Measurements from ENCODE around the gene RDH5. TPM values are rescaled to one million over a fixed set of nuclear protein-coding genes. Genes with fewer than 3 reads are reported as not detected.

The RDH5 gene
- total and polyA plus RNA-seq, 2 of the 13 experiments (the other 11 are each of a cell fraction or from before 2014, with no cell fraction given), result 2.6 to 5.7 TPM

GRCh38 chr12:55715833-55716581 is 4.2 kb upstream of the RDH5 start, which contains the start of gene BLOC1S1 (continued):
- TF ChIP-seq FOXO1 (CRISPR knock-in tag; IDR thresholded peaks at IDR 0.05), result peak; percentile 30; the same call in 1 of the 2 replicates
- peak; percentile 55 for TF ChIP-seq FOSL2 (CRISPR knock-in tag; IDR thresholded peaks at IDR 0.05)
- TF ChIP-seq SOX5 (CRISPR knock-in tag; IDR thresholded peaks at IDR 0.05; ENCODE audit: borderline replicate concordance), result peak; percentile 45; the same call in 1 of the 2 replicates
- no peak for TF ChIP-seq HNRNPL (IDR thresholded peaks at IDR 0.05; ENCODE audit: low read depth, low read length)
- TF ChIP-seq MXD1 (CRISPR knock-in tag; IDR thresholded peaks at IDR 0.05), result no peak; the same call in 1 of the 2 replicates
- TF ChIP-seq ZUFSP (CRISPR knock-in tag; IDR thresholded peaks at IDR 0.05; ENCODE audit: borderline replicate concordance), result no peak
- no peak for TF ChIP-seq BCL3 (CRISPR knock-in tag; IDR thresholded peaks at IDR 0.05)
- TF ChIP-seq BATF2 (CRISPR knock-in tag; IDR thresholded peaks at IDR 0.05), result no peak
- peak; percentile 66; the same call in 1 of the 2 replicates for TF ChIP-seq KDM3A (CRISPR knock-in tag; IDR thresholded peaks at IDR 0.05; ENCODE audit: low read depth)
- no peak for TF ChIP-seq HES4 (CRISPR knock-in tag; IDR thresholded peaks at IDR 0.05; ENCODE audit: borderline replicate concordance)
- no peak for TF ChIP-seq REXO4 (CRISPR knock-in tag; IDR thresholded peaks at IDR 0.05; ENCODE audit: borderline replicate concordance)
- peak; percentile 90 for TF ChIP-seq SPEN (CRISPR knock-in tag; IDR thresholded peaks at IDR 0.05; ENCODE audit: low read depth)
- TF ChIP-seq ZNF562 (CRISPR knock-in tag; IDR thresholded peaks at IDR 0.05; ENCODE audit: borderline replicate concordance), result no peak
- TF ChIP-seq ZNF737 (CRISPR knock-in tag; IDR thresholded peaks at IDR 0.05; ENCODE audit: borderline replicate concordance), result 0 out of 2 replicates have a peak, but pooled peaks have one; percentile 43
- TF ChIP-seq HNF1A (IDR thresholded peaks at IDR 0.05; ENCODE audit: low read depth), result no peak
- peak; percentile 57; the same call in 1 of the 2 replicates for TF ChIP-seq HNF1A (CRISPR knock-in tag; IDR thresholded peaks at IDR 0.05; ENCODE audit: borderline replicate concordance)
- no peak for TF ChIP-seq ATF1 (CRISPR knock-in tag; IDR thresholded peaks at IDR 0.05)
- no peak for TF ChIP-seq JARID2 (CRISPR knock-in tag; IDR thresholded peaks at IDR 0.05; ENCODE audit: insufficient replicate concordance)
- TF ChIP-seq MED1 (CRISPR knock-in tag; IDR thresholded peaks at IDR 0.05), result no peak; the same call in 1 of the 2 replicates
